ENCODE measurements around the gene TMEM204. TPM values are rescaled to one million over a fixed set of nuclear protein-coding genes. Genes with fewer than 3 reads are reported as not detected.

Gene TMEM204
- total and polyA plus RNA-seq, 10 of the 15 experiments (the other 5 are each of a cell fraction or from before 2014, with no cell fraction given): 0.05 to 0.30 (median 0.18) TPM; not detected in 7

- TF ChIP-seq PRDM15 (CRISPR knock-in tag; IDR thresholded peaks at IDR 0.05): no peak
- no peak for TF ChIP-seq RB1 (IDR thresholded peaks at IDR 0.05; ENCODE audit: borderline replicate concordance)
- TF ChIP-seq RELB (IDR thresholded peaks at IDR 0.05; ENCODE audit: low read depth): no peak
- TF ChIP-seq SUZ12 (IDR thresholded peaks at IDR 0.05; ENCODE audit: unreplicated experiment): no peak
Observed at GRCh38 chr16:1494711-1495110, 38.8 kb upstream of the TMEM204 start (continued).

- Histone ChIP-seq H3K4me3 (no peak overlapping the region), H3K9me3 (replicated peaks; ENCODE audit: control insufficient read depth, insufficient read depth, low read length) (no peaks in the 10 kb centered on the region), H3K4me2 (ENCODE audit: control insufficient read depth, insufficient read depth) (no peak overlapping the region), H3K27me3 (replicated peaks in 1 of 2; ENCODE audit: control insufficient read depth in 2 of 2, insufficient read depth in 2 of 2, low read length in 1 of 2) (no peaks in the 10 kb centered on the region), H3K36me3 (ENCODE audit: control insufficient read depth in 2 of 2, insufficient read depth in 2 of 2, low read length in 1 of 2) (peaks cover 3 to 7% of the 10 kb centered on the region in 2 experiments; a peak in 3 of 4 replicates), H4K20me1 (ENCODE audit: control insufficient read depth, insufficient read depth) (no peaks in the 10 kb centered on the region), H2AFZ (ENCODE audit: control insufficient read depth, low read depth, low read length) (no peak overlapping the region), H3K9ac (ENCODE audit: control insufficient read depth, insufficient read depth, low read length) (no peak overlapping the region), H3K4me1 (ENCODE audit: control insufficient read depth, insufficient read depth, low read length) (peaks cover 6% of the 10 kb centered on the region), H3K79me2 (ENCODE audit: control insufficient read depth, insufficient read depth, low read length) (peaks cover 17% of the 10 kb centered on the region), H3K27ac (ENCODE audit: control insufficient read depth, insufficient read depth) (no peak overlapping the region)
- in situ Hi-C loops (cut with MboI) (no loop called here), intact Hi-C loops (cut with micrococcal nuclease; ENCODE audit: unreplicated experiment) (no loop called here)
- BruUV-seq (replicated peaks): no TSS peak
- ChIA-PET CTCF (interaction anchor here (1.1 kb wide), 1 partner anchor 67 kb away, joined by 3 read pairs; no protein-coding TSS in a partner anchor), RAD21 (ENCODE audit: unreplicated experiment) (no interaction called here), POLR2A (no interaction called here), SMC1A (ENCODE audit: uncharacterized antibody, unreplicated experiment) (no interaction called here)
- TF ChIP-seq E2F4 (IDR thresholded peaks at IDR 0.05; ENCODE audit: low read depth, low read length): no peak
- TF ChIP-seq SREBF1 (IDR thresholded peaks at IDR 0.05; ENCODE audit: low read length): no peak
- TF ChIP-seq ATF3 (IDR thresholded peaks at IDR 0.05; ENCODE audit: borderline replicate concordance, extremely low read depth, low read depth, low read length): no peak
- TF ChIP-seq POLR2AphosphoS5 (IDR thresholded peaks at IDR 0.05; ENCODE audit: low read length): 0 out of 2 replicates have a peak, but pooled peaks have one; percentile 27
- no peak for FAIRE-seq
- no peak for DNase-seq (ENCODE audit: low read depth, low spot score)
- 94% methylated on average over 33 of the region's 39 CpGs for WGBS (ENCODE audit: insufficient coverage, insufficient replicate concordance, low lambda C conversion rate, missing lambda C conversion rate)
- ATAC-seq: no peak
Observed at GRCh38 chr16:1495211-1495888, 38.1 kb upstream of the TMEM204 start.
